ENCODE results near the gene MYL12A.

MYL12A gene

GRCh38 chr18:3235846-3236245 is 11.8 kb upstream of the MYL12A start:
- no peak for DNase-seq (ENCODE audit: low spot score)
- in situ Hi-C loops (cut with MboI; ENCODE audit: low sequenced_read_pairs, unreplicated experiment): no loop called here
- TF ChIP-seq CTCF (IDR thresholded peaks at IDR 0.05; ENCODE audit: borderline replicate concordance, control extremely low read depth, extremely low read depth, insufficient read depth, missing control alignments): no peak

GRCh38 chr18:3236470-3236869 is 11.1 kb upstream of the MYL12A start:
- no peak for DNase-seq (ENCODE audit: low spot score)
- in situ Hi-C loops (cut with MboI; ENCODE audit: low sequenced_read_pairs, unreplicated experiment): no loop called here
- no peak for TF ChIP-seq CTCF (IDR thresholded peaks at IDR 0.05; ENCODE audit: borderline replicate concordance, control extremely low read depth, extremely low read depth, insufficient read depth, missing control alignments)

DNA sequence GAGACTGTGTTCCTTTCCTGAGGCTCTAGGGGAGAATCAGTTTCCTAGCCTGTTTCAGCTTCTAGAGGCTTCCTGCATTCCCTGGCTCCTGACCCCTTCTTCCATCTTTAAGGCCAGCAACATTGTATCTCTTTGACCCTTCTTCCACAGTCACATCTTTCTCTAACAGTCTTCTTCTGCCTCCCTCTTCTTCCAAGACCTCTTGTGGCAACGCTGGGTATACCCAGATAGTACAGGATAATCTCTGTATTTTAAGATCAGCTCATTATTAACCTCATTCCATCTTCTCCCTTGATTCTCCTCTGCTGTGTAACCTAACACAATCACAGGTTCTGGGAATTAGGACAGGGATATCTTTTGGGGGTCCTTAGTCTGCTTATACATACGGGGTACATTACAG is 8.9 kb upstream of the MYL12A start:
- no peak for TF ChIP-seq CTCF (IDR thresholded peaks at IDR 0.05; ENCODE audit: borderline replicate concordance, control extremely low read depth, extremely low read depth, insufficient read depth, missing control alignments)
- in situ Hi-C loops (cut with MboI; ENCODE audit: low sequenced_read_pairs, unreplicated experiment): no loop called here
- no peak for DNase-seq (ENCODE audit: low spot score)

DNA sequence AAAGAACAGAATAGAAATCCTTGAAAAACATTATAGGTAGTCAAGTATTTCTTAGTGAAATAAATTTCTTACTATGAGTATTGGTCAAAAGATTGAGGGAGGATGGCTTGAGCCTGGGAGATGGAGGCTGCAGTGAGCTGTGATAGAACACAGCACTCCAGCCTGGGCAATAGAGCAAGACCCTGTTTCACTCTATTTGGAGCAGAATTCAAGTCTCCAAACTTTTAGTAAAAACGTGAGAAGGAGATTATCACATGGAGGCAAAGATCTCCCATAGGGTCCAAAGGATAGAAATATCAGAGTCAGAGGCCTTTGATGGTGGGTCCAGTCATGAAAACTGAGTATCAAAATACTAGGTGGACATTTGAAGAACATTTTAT is 2.4 kb upstream of the MYL12A start:
- no peak for TF ChIP-seq CTCF (IDR thresholded peaks at IDR 0.05; ENCODE audit: borderline replicate concordance, control extremely low read depth, extremely low read depth, insufficient read depth, missing control alignments)
- in situ Hi-C loops (cut with MboI; ENCODE audit: low sequenced_read_pairs, unreplicated experiment): loop anchor here (5.0 to 10.0 kb wide), 2 partner anchors 250 to 313 kb away; no protein-coding TSS in a partner anchor
- no peak for DNase-seq (ENCODE audit: low spot score)

- in situ Hi-C loops (cut with MboI; ENCODE audit: low sequenced_read_pairs, unreplicated experiment): loop anchor here (5.0 to 10.0 kb wide), 2 partner anchors 251 to 314 kb away; no protein-coding TSS in a partner anchor
Observed at GRCh38 chr18:3245853-3246634, 1.6 kb upstream of the MYL12A start.

DNA sequence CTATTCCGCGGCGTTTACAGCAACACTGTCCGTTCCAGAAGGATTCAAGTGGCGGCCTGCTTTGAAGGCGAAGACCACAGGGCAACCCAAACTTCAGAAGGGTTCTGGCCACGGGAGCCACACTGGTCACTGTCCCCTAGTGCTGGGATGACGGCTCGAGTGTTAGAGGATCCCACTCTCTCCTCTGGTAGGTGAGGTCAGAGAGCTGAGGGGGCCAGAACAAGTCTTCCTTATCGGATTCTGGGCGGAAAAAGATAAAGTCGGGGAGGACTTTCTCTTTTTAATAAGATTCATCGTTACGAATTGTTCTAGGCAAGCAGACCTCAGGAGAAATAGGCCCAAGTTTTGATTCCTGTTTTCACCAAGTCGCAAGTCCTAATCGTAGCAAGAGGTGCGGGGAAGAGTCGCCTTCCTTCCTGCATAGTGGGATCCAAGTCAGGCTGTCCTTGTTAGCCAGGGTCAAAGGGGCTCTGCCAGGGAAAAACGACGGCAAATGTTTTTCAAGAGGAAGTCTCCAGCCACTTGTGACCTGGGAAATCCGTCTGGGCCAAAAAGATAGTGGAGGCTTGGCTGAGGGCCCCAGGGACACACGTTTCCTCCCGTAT is 864 bp upstream of the MYL12A start:
- TF ChIP-seq CTCF (IDR thresholded peaks at IDR 0.05; ENCODE audit: borderline replicate concordance, control extremely low read depth, extremely low read depth, insufficient read depth, missing control alignments): no peak
- in situ Hi-C loops (cut with MboI; ENCODE audit: low sequenced_read_pairs, unreplicated experiment): loop anchor here (5.0 to 10.0 kb wide), 2 partner anchors 252 to 314 kb away; no protein-coding TSS in a partner anchor
- no peak for DNase-seq (ENCODE audit: low spot score)

More at GRCh38 chr18:3245853-3246634, 1.6 kb upstream of the MYL12A start:
- peak; percentile 96 for TF ChIP-seq CTCF (IDR thresholded peaks at IDR 0.05; ENCODE audit: borderline replicate concordance, control extremely low read depth, extremely low read depth, insufficient read depth, missing control alignments)
- DNase-seq (ENCODE audit: low spot score): peak; percentile 76
